Tibial nerve (tissue), 4 donors: ENCODE data around the gene C19orf25. TPM values are rescaled to one million over a fixed set of nuclear protein-coding genes. Genes with fewer than 3 reads are reported as not detected.

Experiments used
- DNase-seq, 2 donors: peaks; one replicate each; pipeline ENCODE4 v3.0.0-alpha.2; 2019; ENCODE audit warnings: low spot score in 2 of 2
- H3K27ac ChIP-seq, 4 donors: fragments of 200-600 bp; sonication (generic) in 3 of 4; one replicate each; pipeline ENCODE4 v1.5.1; 2017 to 2019; ENCODE audit warnings: mild to moderate bottlenecking in 1 of 4
- H3K27me3 ChIP-seq, 2 donors: fragments of 200-600 bp; sonication (generic) in 1 of 2; one replicate each; pipeline versions ENCODE4 v1.5.1 to v1.6.0; 2017 to 2019
- H3K36me3 ChIP-seq, 3 donors: fragments of 200-600 bp; sonication (generic); one replicate each; pipeline ENCODE4 v1.5.1; 2018 to 2019
- H3K4me1 ChIP-seq, 4 donors: fragments of 200-600 bp; sonication (generic) in 3 of 4; one replicate each; pipeline ENCODE4 v1.5.1; 2017 to 2019
- H3K4me3 ChIP-seq, 4 donors: fragments of 200-600 bp; sonication (generic) in 3 of 4; one replicate each; pipeline ENCODE4 v1.5.1; 2017 to 2019; ENCODE audit warnings: mild to moderate bottlenecking in 1 of 4, moderate library complexity in 1 of 4
- H3K9me3 ChIP-seq, 4 donors: fragments of 200-600 bp; sonication (generic) in 3 of 4; one replicate each; pipeline ENCODE4 v1.5.1; 2017 to 2019
- EP300 ChIP-seq, 2 donors: sonication (generic); formaldehyde crosslinking; IDR thresholded peaks; one replicate each; pipeline ENCODE4 v1.6.1; 2017; ENCODE audit warnings: antibody characterized with exemption in 2 of 2, mild to moderate bottlenecking in 1 of 2
- POLR2A ChIP-seq, 2 donors: fragments of 450-650 bp; IDR thresholded peaks; one replicate each; pipeline ENCODE4 v1.6.1; 2017; ENCODE audit warnings: antibody characterized with exemption in 2 of 2, mild to moderate bottlenecking in 2 of 2, moderate library complexity in 2 of 2
- WGBS, 2 donors: methylation state at CpG; one replicate each; pipeline ENCODE4 v1.1.5; 2018; 5-methylcytosine and 5-hydroxymethylcytosine counted together
- total RNA-seq, 4 donors: library from RNA; depleted of rRNA; stranded (reverse); fragments of >200 nt; gene quantifications; one replicate each; pipeline ENCODE4 v1.1.0, GENCODE V29; 2016
- TF ChIP-seq, protein P1 (sequence below), 5 experiments: fragments of 200-600 bp in 3 of 5; fragments of 450-650 bp in 2 of 5; sonication (generic) in 3 of 5; IDR thresholded peaks; one replicate each; pipeline ENCODE4 v1.5.1; 2016 to 2019; ENCODE audit warnings: antibody characterized with exemption in 5 of 5, mild to moderate bottlenecking in 3 of 5, moderate library complexity in 2 of 5

The C19orf25 gene
- total RNA-seq, 4 donors from 2014 or later = 22.4 to 47.4 (median 33.8) TPM

DNA sequence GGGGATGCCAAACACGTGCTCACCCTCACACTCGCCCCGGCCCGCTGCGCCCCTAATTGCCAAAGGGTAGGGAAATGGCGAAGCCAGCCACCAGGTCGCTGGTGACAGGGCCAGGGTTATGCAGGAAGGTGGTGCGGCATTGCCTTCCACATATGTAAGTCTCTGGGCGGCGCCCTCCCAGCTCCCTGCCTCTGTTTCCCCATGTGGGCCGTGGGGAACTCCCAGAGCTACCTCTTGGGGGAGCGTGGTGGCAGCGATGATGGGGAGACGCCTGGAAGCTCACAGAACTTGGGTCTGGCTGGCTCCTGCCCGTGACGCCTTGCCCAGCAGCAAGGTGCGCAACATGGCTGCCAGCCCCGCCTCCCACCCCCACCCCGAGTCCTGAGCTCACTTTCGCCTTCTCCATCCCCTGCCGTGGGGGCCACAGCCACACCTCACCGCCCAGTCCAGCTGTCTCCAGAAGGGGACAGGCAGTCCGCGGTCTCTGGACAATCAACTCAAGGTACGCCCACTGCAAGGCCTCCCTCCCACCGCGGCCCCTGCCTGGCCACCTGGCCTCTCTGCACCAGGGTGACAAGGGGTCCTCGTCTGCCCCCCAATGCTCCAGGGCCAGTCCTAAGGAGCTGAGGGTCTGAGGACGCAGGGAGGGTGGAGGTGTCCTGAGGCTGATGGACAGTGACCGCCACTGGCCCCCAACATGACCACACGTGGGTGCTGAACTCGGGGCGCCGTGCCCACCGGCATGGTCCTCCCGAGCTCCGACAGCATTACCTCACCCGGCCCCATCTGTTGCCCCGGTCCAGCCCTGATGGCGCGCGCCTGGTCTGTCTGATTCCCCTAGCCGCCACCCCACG lies 6.6 kb downstream of the C19orf25 start:
- peaks cover 0 to 33% (median 3%) of the 10 kb centered on the region in 3 donors for H3K36me3 ChIP-seq
- H3K27me3 ChIP-seq = peaks cover 2 to 62% of the 10 kb centered on the region in 2 donors
- peaks cover 0 to 88% (median 49%) of the 10 kb centered on the region in 4 donors for H3K4me1 ChIP-seq
- H3K4me3 ChIP-seq = no peak overlapping the region
- no peaks in the 10 kb centered on the region for H3K9me3 ChIP-seq
- no peak for DNase-seq
- no peak overlapping the region for H3K27ac ChIP-seq
- TF ChIP-seq EP300 (IDR thresholded peaks at IDR 0.05) (no peak), POLR2A (IDR thresholded peaks at IDR 0.05) (no peak)
- TF ChIP-seq, protein P1, sequence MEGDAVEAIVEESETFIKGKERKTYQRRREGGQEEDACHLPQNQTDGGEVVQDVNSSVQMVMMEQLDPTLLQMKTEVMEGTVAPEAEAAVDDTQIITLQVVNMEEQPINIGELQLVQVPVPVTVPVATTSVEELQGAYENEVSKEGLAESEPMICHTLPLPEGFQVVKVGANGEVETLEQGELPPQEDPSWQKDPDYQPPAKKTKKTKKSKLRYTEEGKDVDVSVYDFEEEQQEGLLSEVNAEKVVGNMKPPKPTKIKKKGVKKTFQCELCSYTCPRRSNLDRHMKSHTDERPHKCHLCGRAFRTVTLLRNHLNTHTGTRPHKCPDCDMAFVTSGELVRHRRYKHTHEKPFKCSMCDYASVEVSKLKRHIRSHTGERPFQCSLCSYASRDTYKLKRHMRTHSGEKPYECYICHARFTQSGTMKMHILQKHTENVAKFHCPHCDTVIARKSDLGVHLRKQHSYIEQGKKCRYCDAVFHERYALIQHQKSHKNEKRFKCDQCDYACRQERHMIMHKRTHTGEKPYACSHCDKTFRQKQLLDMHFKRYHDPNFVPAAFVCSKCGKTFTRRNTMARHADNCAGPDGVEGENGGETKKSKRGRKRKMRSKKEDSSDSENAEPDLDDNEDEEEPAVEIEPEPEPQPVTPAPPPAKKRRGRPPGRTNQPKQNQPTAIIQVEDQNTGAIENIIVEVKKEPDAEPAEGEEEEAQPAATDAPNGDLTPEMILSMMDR (IDR thresholded peaks at IDR 0.05) = no peak
- WGBS, 2 donors = 54 to 61% methylated on average over 31 to 44 of the region's 44 CpGs

DNA sequence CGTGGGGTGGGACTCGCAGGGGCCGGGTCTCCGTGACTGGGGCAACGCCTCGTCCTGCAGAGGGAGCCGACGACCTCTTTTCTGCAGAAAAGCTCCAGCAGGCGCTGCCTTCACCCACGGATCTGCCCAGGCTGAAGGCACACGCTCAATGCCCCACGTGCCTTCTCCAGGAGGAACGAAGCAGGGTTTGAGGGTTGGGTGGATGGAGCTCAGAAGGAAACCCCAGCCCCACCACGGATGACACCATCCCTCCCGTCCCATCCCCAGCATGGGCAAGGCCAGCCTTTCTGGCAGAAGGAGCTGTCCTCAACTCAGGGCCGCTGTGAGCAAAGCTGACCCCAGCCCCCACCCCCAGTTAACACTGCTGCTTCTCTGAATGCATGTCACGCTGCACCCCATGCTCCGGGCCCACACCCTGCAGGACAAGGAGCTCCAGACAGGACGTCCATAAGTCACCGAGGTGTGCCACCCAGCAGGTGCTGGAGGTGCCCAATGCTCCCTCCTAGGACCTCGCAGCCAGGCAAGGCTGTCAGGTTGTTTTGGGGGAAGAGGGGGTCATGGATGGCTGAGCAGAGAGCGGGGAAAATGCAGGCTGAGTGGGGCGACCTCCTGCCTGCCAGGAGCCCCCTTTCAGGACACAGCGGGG lies 7.4 kb downstream of the C19orf25 start:
- H3K36me3 ChIP-seq = peaks cover 0 to 28% (median 3%) of the 10 kb centered on the region in 3 donors
- no peak overlapping the region for H3K27ac ChIP-seq
- no peak overlapping the region for H3K4me3 ChIP-seq
- peaks cover 2 to 68% of the 10 kb centered on the region in 2 donors for H3K27me3 ChIP-seq
- 35 to 37% methylated on average over 21 to 22 of the region's 24 CpGs for WGBS, 2 donors
- no peak for TF ChIP-seq EP300 (IDR thresholded peaks at IDR 0.05)
- TF ChIP-seq, protein P1 (IDR thresholded peaks at IDR 0.05) = no peak
- TF ChIP-seq POLR2A (IDR thresholded peaks at IDR 0.05) = no peak
- H3K9me3 ChIP-seq = no peaks in the 10 kb centered on the region
- no peak for DNase-seq
- H3K4me1 ChIP-seq = peaks cover 0 to 91% (median 52%) of the 10 kb centered on the region in 4 donors

DNA sequence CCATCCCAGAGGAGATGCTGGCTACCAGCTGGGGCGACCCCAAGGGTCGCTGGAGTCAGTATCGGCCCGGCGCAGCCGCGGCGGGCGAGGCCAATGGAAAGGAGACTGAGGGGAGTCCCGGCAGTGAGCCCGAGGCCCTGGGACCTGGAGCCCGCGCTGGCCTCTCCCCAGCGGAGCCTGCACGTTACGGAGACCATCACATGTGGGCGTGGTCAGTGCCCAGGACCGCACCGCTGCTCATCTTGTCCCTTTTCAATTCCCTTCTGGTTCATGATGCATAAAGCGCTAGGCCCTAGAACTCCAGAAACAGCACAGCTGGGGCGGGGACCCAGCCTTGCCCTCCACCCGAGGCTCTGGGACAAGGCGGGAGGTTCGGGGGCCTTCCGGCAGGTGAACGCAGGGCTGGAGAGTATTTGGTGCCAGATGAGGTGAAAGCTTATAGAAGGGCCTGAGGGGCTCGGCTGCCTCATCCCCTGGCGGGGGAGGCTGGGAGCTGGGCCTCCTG lies 8.0 kb downstream of the C19orf25 start:
- no peak for DNase-seq
- Histone ChIP-seq H3K9me3 (no peaks in the 10 kb centered on the region), H3K27ac (no peak overlapping the region), H3K36me3 (peaks cover 0 to 28% (median 3%) of the 10 kb centered on the region in 3 donors), H3K4me1 (peaks cover 0 to 91% (median 54%) of the 10 kb centered on the region in 4 donors), H3K4me3 (peak overlapping the region; percentile 8 to 50 (median 26)), H3K27me3 (peaks cover 2 to 74% of the 10 kb centered on the region in 2 donors)
- WGBS, 2 donors = 34 to 37% methylated on average over 16 to 18 of the region's 28 CpGs
- TF ChIP-seq EP300 (IDR thresholded peaks at IDR 0.05) (no peak), POLR2A (IDR thresholded peaks at IDR 0.05) (no peak)
- TF ChIP-seq, protein P1 (IDR thresholded peaks at IDR 0.05) = no peak

DNA sequence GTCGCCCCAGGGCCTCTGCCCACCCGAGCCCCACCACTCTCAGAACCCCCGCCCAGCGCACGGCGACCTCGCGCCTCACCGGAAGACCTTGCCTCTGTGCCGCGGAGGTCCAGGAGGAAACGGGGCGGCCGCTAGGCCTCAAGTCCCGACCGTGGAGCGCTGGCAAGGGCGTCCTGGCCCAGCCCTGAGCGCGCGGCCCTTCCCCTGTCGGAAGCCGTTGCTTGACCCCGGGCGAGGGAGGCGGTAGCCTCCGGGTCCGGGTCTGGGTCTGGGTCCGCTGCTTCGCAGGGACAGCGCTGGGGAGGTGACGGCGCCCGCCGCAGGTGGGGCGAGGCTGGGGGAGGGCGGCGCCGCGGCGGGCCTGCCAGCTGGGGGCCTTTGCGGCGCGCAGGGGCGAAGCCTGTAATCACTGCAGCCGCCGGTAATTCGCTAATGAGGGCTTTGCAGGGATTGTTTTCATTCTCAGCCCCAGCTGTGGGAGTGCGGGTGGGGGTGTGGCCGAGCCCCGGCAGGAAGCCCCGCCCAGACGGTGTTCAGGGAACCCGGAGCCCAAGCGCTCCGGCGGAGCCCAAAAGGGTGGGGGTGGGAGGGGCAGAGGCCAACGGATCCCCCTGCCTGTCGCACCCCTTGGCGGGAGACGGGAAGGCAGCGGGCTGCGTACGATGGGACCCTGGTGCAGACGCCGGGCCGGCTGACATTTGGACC lies 8.6 kb downstream of the C19orf25 start:
- peaks cover 2 to 79% of the 10 kb centered on the region in 2 donors for H3K27me3 ChIP-seq
- TF ChIP-seq, protein P1 (IDR thresholded peaks at IDR 0.05) = no peak
- TF ChIP-seq EP300 (IDR thresholded peaks at IDR 0.05) (no peak), POLR2A (IDR thresholded peaks at IDR 0.05) (no peak)
- peak overlapping the region in 1 of 4 donors; percentile 43 for H3K27ac ChIP-seq
- H3K4me3 ChIP-seq = peak overlapping the region; percentile 8 to 50 (median 26)
- H3K36me3 ChIP-seq = peaks cover 0 to 28% (median 0%) of the 10 kb centered on the region in 3 donors
- DNase-seq = no peak
- H3K4me1 ChIP-seq = peaks cover 0 to 95% (median 55%) of the 10 kb centered on the region in 4 donors
- H3K9me3 ChIP-seq = no peaks in the 10 kb centered on the region
- 3 to 6% methylated on average over 18 to 43 of the region's 67 CpGs for WGBS, 2 donors
